ENCODE results near the gene HPGDS. TPM values are rescaled to one million over a fixed set of nuclear protein-coding genes. Genes with fewer than 3 reads are reported as not detected.

Gene HPGDS
- total RNA-seq, 4 donors from 2014 or later, result 3.9 to 8.8 (median 5.0) TPM

- no peaks in the 10 kb centered on the region for H3K36me3 ChIP-seq
- no peak overlapping the region for H3K4me3 ChIP-seq
- no peak for DNase-seq
- H3K9me3 ChIP-seq, result no peaks in the 10 kb centered on the region
- H3K4me1 ChIP-seq, result no peaks in the 10 kb centered on the region
- no peak overlapping the region for H3K27ac ChIP-seq
- no peaks in the 10 kb centered on the region for H3K27me3 ChIP-seq
- no peak for TF ChIP-seq POLR2A (IDR thresholded peaks at IDR 0.05)
- TF ChIP-seq, protein P1, sequence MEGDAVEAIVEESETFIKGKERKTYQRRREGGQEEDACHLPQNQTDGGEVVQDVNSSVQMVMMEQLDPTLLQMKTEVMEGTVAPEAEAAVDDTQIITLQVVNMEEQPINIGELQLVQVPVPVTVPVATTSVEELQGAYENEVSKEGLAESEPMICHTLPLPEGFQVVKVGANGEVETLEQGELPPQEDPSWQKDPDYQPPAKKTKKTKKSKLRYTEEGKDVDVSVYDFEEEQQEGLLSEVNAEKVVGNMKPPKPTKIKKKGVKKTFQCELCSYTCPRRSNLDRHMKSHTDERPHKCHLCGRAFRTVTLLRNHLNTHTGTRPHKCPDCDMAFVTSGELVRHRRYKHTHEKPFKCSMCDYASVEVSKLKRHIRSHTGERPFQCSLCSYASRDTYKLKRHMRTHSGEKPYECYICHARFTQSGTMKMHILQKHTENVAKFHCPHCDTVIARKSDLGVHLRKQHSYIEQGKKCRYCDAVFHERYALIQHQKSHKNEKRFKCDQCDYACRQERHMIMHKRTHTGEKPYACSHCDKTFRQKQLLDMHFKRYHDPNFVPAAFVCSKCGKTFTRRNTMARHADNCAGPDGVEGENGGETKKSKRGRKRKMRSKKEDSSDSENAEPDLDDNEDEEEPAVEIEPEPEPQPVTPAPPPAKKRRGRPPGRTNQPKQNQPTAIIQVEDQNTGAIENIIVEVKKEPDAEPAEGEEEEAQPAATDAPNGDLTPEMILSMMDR (IDR thresholded peaks at IDR 0.05), result no peak
Observed at GRCh38 chr4:94371290-94371689, 28.7 kb upstream of the HPGDS start.

DNA sequence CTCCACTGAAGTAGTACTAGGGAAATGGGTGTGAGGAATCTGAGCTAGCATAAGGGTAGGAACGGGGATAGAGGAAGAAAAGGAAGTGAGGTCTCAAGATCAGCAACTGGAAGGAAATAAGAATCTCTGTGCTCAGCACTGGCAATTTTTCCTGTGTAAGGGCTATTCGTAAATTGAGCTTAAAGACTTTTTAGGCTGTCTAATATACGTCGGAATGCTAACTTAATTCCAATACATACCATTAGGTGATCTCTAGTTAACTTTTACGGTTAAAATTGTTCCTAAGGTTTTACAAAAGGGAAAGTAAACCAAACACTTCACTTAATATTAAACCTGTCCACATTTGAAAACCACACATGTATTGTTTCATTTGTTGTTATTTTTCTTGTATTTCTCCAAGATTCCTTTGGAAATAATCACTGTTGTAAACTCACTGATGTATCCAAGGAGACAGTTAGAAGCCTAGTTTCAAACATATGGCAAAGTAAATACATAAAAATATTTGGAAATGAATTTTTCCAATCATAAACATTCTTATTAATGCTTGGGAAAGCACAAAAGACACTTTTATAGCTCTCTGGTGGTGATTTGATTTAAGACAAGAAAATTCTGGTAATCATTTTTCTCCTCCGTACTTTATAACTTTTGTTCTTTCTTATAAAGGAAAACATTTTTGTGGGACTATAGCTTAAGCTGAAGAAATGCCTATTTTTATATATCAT, 28.1 kb upstream of the HPGDS start:
- Histone ChIP-seq H3K27ac (no peak overlapping the region), H3K4me3 (no peak overlapping the region), H3K36me3 (no peaks in the 10 kb centered on the region), H3K9me3 (no peaks in the 10 kb centered on the region), H3K27me3 (no peaks in the 10 kb centered on the region), H3K4me1 (no peaks in the 10 kb centered on the region)
- no peak for TF ChIP-seq POLR2A (IDR thresholded peaks at IDR 0.05)
- TF ChIP-seq, protein P1 (IDR thresholded peaks at IDR 0.05), result no peak
- no peak for DNase-seq

DNA sequence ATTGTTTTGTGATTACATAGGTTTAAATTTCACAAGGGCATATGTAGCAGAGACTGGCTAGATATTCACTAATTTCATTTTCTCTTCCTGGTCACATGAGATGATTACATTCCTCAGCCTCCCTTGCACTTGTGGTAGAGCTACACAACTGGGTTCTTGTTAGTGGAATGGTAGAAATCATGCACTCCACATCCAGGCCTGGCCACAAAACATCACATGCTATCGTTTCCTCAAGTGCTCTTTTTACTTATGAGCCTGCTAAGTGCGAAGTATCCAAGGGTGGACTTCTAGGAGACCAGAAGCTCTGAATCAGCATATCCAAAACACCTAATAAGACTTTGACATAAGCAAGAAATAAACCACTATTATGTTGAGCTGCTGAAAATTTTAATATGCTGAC, 26.4 kb upstream of the HPGDS start:
- no peak for DNase-seq
- TF ChIP-seq, protein P1 (IDR thresholded peaks at IDR 0.05), result no peak
- no peak for TF ChIP-seq POLR2A (IDR thresholded peaks at IDR 0.05)
- no peaks in the 10 kb centered on the region for H3K27me3 ChIP-seq
- no peaks in the 10 kb centered on the region for H3K36me3 ChIP-seq
- H3K4me1 ChIP-seq, result no peaks in the 10 kb centered on the region
- no peak overlapping the region for H3K27ac ChIP-seq
- H3K9me3 ChIP-seq, result no peaks in the 10 kb centered on the region
- no peak overlapping the region for H3K4me3 ChIP-seq

- Histone ChIP-seq H3K4me3 (no peak overlapping the region), H3K36me3 (no peaks in the 10 kb centered on the region), H3K27me3 (no peaks in the 10 kb centered on the region), H3K9me3 (no peaks in the 10 kb centered on the region), H3K27ac (no peak overlapping the region), H3K4me1 (no peaks in the 10 kb centered on the region)
- no peak for DNase-seq
- TF ChIP-seq POLR2A (IDR thresholded peaks at IDR 0.05), result no peak
- TF ChIP-seq, protein P1 (IDR thresholded peaks at IDR 0.05), result no peak
Observed at GRCh38 chr4:94368459-94368858, 25.8 kb upstream of the HPGDS start.

DNA sequence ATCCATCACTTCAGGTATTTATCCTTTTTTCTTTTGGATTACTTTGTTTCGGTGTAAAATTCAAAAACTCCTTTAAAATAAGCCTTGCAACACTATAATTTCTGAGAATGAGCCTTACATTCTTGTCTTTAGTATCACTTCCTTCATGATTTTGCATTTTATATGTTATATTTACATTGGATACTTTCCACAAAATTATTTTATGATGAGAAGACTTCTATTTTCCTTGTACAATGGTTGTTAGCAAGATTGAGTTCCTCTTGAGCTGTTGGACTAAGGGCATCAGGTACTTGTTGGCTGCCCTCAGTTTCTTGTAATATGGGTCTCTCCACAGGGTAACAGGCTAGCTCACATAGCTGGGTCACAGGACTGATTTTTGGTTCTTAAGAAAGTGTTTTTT, 22.7 kb upstream of the HPGDS start:
- Histone ChIP-seq H3K27me3 (no peaks in the 10 kb centered on the region), H3K4me3 (no peak overlapping the region)

More for the DNA sequence above, 22.7 kb upstream of the HPGDS start:
- Histone ChIP-seq H3K9me3 (no peaks in the 10 kb centered on the region), H3K4me1 (no peaks in the 10 kb centered on the region), H3K27ac (no peak overlapping the region), H3K36me3 (no peaks in the 10 kb centered on the region)
- TF ChIP-seq, protein P1 (IDR thresholded peaks at IDR 0.05), result no peak
- no peak for TF ChIP-seq POLR2A (IDR thresholded peaks at IDR 0.05)
- DNase-seq, result no peak

Measured in Peyer's patch (tissue), 4 donors.